Measurements from ENCODE around the gene SLC35F6.

DNA sequence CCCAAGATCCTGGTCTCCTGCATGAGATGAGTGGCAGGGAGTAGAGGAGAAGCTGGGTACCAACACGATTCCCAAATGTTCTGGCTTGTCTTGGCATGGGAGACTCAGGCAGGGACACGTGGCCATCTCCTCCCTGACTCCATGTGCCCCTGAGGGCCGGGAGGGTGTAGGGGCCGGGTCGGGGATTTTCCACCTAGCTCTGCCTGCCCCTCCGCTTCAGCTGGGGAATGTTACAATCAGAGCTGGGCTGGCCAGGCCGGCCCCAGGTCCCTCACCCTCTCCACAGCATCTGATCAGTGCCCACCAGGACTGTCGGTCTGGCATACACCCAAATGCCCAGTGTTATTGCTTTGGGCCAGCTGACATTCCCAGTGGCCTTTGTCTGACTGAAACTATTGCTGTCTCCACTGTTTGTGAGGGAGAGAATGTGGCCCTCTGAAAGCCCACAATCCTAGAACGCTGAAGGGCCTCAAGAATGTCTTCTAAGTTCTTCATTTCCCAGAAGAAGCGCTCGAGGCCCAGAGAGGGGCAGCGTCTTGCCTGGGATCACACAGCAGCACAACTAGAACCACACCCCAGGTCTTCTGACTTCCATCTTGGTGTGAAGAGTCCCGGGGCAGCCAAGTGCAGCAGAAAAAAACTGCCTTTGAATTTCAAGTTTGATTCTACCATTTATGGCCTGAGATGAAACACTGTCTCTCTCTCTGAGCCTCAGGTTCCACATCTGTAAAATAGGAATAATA is 48.4 kb upstream of the SLC35F6 start:
- TF ChIP-seq, protein P1, sequence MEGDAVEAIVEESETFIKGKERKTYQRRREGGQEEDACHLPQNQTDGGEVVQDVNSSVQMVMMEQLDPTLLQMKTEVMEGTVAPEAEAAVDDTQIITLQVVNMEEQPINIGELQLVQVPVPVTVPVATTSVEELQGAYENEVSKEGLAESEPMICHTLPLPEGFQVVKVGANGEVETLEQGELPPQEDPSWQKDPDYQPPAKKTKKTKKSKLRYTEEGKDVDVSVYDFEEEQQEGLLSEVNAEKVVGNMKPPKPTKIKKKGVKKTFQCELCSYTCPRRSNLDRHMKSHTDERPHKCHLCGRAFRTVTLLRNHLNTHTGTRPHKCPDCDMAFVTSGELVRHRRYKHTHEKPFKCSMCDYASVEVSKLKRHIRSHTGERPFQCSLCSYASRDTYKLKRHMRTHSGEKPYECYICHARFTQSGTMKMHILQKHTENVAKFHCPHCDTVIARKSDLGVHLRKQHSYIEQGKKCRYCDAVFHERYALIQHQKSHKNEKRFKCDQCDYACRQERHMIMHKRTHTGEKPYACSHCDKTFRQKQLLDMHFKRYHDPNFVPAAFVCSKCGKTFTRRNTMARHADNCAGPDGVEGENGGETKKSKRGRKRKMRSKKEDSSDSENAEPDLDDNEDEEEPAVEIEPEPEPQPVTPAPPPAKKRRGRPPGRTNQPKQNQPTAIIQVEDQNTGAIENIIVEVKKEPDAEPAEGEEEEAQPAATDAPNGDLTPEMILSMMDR (IDR thresholded peaks at IDR 0.05; ENCODE audit: insufficient read depth, low read length, poor library complexity, severe bottlenecking) = no peak
- TF ChIP-seq EZH2phosphoT487 (conservative IDR thresholded peaks at IDR 0.05; ENCODE audit: low read length) = no peak

Measured in SU-DHL-6 (cell line).